PFSK-1 (cell line): ENCODE measurements around the gene BRF1.

Source experiments
- FOXP2 ChIP-seq: optimal IDR thresholded peaks from 2 replicates; pipeline ENCODE3; 2011; ENCODE audit warnings: borderline replicate concordance, control low read depth, inconsistent platforms; ENCODE audit not compliant: insufficient read depth; ENCODE audit errors: extremely low read length, extremely low read depth
- POLR2AphosphoS5 ChIP-seq: IDR thresholded peaks from 2 replicates; pipeline ENCODE4 v1.6.1; 2012; ENCODE audit warnings: low read depth, mild to moderate bottlenecking, control low read depth, low read length, moderate library complexity
- REST ChIP-seq, 2 experiments: IDR thresholded peaks; 2 replicates each; pipeline versions ENCODE4 v1.6.1 to v1.8.0; 2011 to 2012; ENCODE audit warnings: low read depth in 2 of 2, low read length in 2 of 2, control low read depth in 1 of 2, inconsistent platforms in 1 of 2, mild to moderate bottlenecking in 1 of 2, moderate library complexity in 1 of 2; ENCODE audit not compliant: insufficient read depth in 1 of 2
- SIN3A ChIP-seq: IDR thresholded peaks from 2 replicates; pipeline ENCODE4 v1.6.1; 2012; ENCODE audit warnings: mild to moderate bottlenecking, low read length, moderate library complexity, borderline replicate concordance; ENCODE audit not compliant: insufficient read depth
- TAF1 ChIP-seq: IDR thresholded peaks from 2 replicates; pipeline ENCODE4 v1.6.1; 2012; ENCODE audit warnings: low read length, control low read depth, borderline replicate concordance; ENCODE audit not compliant: insufficient read depth

BRF1 gene

DNA sequence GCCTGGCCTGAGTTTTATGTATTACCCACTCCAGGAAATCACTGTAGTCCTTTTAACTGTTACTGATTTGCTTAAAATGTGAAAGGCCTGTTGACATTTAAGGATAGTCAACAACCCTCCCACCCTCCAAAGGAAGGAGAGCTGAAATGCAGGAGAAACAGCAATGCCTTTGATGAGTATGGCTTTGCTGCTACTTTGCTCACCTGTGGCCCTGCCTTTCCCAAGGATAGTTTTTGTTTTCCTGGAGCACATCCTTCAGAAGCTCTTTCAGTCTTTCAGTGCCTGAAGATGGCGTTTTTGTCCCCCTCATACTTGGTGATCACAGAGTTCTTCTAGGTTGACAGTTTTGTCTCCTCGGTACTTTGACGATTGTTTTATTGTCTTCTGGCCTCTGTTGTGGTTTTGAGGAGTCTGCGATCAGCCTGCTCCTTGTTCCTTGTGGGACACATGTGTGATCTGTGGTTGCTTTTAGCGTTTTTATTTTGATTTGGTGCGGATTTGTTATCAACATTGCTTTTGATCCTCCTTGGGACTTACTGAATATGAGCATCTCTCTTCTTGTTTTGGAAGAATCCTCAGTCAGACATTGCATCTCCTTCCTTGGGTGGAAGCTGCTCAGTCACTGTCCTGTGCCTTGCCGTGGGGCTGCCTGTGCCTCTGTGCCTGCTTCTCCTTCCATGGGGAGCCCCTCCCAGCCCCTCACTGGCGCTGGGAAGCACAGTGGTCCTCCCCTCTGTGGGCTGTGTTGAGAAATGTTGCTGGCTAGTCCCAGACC is 31.0 kb upstream of the BRF1 start:
- TF ChIP-seq TAF1: no peak
- TF ChIP-seq REST (IDR thresholded peaks at IDR 0.05; ENCODE audit: insufficient read depth in 1 of 2, low read depth in 2 of 2, low read length in 2 of 2): no peak
- no peak for TF ChIP-seq FOXP2
- no peak for TF ChIP-seq POLR2AphosphoS5

DNA sequence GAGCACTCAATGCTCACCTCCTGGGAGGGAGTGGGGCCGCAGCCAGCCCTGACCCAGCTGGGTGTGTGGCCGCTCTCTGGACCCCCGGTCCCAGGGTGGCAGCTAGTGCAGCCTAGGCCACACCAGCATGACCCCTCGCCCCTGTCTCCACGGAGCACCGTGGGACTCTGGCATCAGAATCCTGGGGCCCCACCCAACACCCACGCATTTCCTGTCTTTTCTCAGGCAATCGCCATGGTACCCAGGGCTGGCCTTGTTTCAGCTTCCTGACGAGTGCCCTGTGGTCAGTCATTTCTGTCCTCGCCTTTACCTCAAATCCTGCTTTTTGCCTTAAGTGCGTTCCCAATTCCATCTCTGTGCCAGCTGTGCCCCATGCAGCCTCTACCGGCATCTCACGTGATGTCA is 29.7 kb upstream of the BRF1 start:
- TF ChIP-seq FOXP2: no peak
- TF ChIP-seq POLR2AphosphoS5: no peak
- TF ChIP-seq REST (IDR thresholded peaks at IDR 0.05; ENCODE audit: insufficient read depth in 1 of 2, low read depth in 2 of 2, low read length in 2 of 2): no peak
- TF ChIP-seq TAF1: no peak
- TF ChIP-seq SIN3A: no peak

DNA sequence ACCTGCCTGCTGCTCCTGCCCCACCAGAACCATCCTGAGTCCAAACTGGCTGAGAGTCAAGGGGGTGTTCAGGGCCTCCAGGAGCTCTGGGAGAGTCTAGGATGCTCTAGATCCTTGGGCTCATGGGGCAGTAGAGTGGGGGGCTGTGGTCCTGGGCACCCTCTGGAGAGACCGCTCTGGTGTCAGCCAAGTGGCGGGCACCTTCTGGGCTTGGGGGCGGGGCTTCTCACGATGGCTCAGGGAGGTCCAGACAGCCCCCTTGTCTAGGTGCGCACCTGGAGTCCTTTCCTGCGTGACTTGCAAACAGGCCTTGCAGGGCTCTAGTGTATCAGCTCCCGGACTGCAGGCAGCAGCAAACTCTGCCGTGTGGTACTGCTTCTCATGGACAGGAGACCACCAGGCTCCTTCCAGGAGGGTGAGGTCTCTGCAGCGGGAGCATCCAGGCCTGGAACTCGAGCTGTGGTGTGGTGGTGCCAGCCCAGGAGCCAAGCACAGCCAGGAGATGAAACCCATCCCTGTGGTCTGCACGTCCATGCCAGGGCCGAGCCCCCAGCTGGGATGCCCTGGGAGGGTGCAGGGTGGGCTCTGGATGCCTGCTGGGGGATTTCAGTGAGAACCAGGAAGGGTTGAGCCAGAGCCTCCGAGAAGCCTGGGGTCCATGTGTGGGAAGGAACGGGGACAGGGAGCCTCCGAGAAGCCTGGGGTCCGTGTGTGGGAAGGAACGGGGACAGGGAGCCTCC is 28.8 kb upstream of the BRF1 start:
- TF ChIP-seq TAF1 (no peak), REST (IDR thresholded peaks at IDR 0.05; ENCODE audit: insufficient read depth in 1 of 2, low read depth in 2 of 2, low read length in 2 of 2) (no peak), POLR2AphosphoS5 (no peak), FOXP2 (no peak), SIN3A (no peak)

DNA sequence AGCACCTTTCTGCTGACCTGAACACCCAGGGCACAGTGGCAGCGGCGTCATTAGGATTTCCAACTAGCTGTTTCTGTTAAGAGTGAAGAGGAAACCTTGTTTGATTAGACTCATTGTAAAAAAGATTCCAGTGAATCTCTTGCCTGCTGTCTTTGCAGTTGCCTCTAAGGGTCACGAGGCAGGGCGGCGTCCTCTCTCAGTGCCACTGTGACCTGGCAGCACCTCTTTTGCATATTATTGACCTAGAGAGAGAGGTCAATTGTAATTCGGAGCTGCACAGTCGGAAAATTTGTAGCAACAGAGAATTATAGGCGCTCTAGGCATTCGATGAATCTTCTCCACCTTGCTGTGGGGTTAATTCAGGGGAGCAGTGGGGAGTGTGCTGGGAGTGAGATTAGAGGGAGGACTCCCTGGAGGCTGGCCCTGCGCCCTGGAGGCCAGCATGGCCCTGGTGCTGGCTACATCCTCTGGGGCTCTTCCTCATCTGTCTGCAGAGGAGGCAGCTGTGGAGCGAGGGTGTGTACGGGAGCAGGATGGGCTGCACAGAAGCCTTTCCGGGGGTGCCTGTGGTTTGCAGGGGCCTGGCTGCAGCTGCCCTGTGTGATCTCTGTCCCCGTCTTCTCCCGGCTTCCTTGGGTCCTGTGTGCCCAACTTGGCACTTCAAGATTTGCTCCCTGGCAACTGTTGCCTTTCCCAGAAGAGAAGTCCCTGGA is 28.0 kb upstream of the BRF1 start:
- TF ChIP-seq REST (IDR thresholded peaks at IDR 0.05; ENCODE audit: insufficient read depth in 1 of 2, low read depth in 2 of 2, low read length in 2 of 2) (no peak), FOXP2 (no peak), TAF1 (no peak), POLR2AphosphoS5 (no peak), SIN3A (no peak)
